ENCODE results near the gene LRP6. TPM values are rescaled to one million over a fixed set of nuclear protein-coding genes. Genes with fewer than 3 reads are reported as not detected.

Gene LRP6
- polyA plus RNA-seq, 4 donors = 2.2 to 23.6 (median 4.1) TPM

DNA sequence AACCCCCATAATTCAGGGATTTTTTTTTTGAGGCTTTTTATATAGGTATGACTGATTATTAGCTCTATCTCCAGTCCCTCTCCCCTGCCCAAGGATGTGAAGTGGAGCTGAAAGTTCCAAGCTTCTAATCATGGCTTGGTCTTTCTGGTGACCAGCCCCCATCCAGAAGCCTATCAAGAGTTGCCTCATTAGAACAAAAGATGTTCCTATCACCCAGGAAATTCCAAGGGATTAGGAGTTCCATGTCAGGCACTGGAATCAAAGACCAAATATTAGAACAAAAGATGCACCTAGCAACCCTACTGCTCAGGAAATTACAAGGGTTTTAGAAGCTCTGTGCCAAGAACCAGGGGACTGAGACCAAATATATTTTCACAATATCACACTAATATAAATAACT lies 29.9 kb downstream of the LRP6 start:
- Histone ChIP-seq H3K27ac (ENCODE audit: low read depth in 1 of 3, low read length in 2 of 3) (no peak overlapping the region), H3K4me3 (ENCODE audit: low read depth in 1 of 3, low read length in 3 of 3) (no peak overlapping the region)
- FAIRE-seq = no peak

DNA sequence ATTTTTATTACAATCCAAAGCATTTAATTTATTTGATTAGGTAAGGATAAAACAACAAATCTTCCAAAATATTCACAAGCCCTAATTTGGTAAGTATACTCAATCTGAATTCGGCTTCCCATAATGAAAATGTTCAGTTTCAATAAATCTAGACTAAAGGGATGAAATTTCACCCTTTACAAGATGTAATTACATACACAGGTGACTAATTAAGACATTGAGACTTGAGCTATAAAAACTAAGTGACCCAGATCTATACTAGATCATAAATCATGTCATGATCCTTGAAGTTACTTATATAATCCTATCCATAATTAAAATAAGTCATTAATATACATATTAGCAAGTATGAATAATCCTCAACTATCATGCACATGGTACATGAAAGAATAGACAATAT lies 36.6 kb downstream of the LRP6 start:
- Histone ChIP-seq H3K27me3 (ENCODE audit: control insufficient read depth in 3 of 3, insufficient read depth in 3 of 3, low read length in 3 of 3) (no peaks in the 10 kb centered on the region), H3K4me1 (ENCODE audit: control insufficient read depth in 3 of 3, insufficient read depth in 2 of 3, low read depth in 1 of 3, low read length in 2 of 3) (no peaks in the 10 kb centered on the region), H3K4me3 (ENCODE audit: low read depth in 1 of 3, low read length in 3 of 3) (no peak overlapping the region), H3K27ac (ENCODE audit: low read depth in 1 of 3, low read length in 2 of 3) (no peak overlapping the region), H3K36me3 (ENCODE audit: control insufficient read depth in 3 of 3, insufficient read depth in 2 of 3, low read depth in 1 of 3, low read length in 3 of 3) (no peaks in the 10 kb centered on the region), H3K9me3 (ENCODE audit: control insufficient read depth in 2 of 2, insufficient read depth in 1 of 2, low read depth in 1 of 2, low read length in 1 of 2) (peaks cover 0 to 12% of the 10 kb centered on the region in 2 donors)
- FAIRE-seq (no peak), DNase-seq (peak in 1 of 2 donors; percentile 14)
- 49 to 63% (median 57%) methylated on average over 1 of the region's 1 CpG for WGBS, 3 donors

More for the DNA sequence above, 29.9 kb downstream of the LRP6 start:
- Histone ChIP-seq H3K4me1 (ENCODE audit: control insufficient read depth in 3 of 3, insufficient read depth in 2 of 3, low read depth in 1 of 3, low read length in 2 of 3) (no peaks in the 10 kb centered on the region), H3K27me3 (ENCODE audit: control insufficient read depth in 3 of 3, insufficient read depth in 3 of 3, low read length in 3 of 3) (no peaks in the 10 kb centered on the region), H3K36me3 (ENCODE audit: control insufficient read depth in 3 of 3, insufficient read depth in 2 of 3, low read depth in 1 of 3, low read length in 3 of 3) (peaks cover 0 to 6% (median 0%) of the 10 kb centered on the region in 3 donors), H3K9me3 (ENCODE audit: control insufficient read depth in 2 of 2, insufficient read depth in 1 of 2, low read depth in 1 of 2, low read length in 1 of 2) (peaks cover 0 to 10% of the 10 kb centered on the region in 2 donors)
- DNase-seq = no peak

DNA sequence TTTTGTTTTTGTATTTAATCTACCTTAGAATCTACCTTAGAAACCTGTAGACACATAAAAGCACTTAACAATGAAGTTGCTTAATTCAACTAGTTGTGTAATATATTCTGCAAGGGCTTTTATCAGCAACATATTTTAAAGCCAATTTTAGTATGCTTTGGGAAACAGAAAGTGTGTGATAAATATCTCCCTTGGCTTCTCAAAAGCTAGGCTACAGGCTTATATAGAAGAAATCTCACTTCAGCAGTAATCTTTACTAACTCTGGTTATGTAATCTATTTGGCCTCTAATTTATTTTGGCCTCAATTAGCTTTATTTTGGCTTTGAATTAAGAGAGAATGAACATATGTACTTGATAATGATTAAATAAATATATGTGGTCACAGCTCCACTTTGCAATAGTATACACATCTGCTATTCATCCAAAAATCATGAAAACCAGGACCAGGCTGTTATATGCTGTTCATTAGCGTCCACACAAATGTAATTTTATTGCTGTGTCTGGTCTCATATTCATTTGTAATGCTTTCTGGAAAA lies 37.2 kb downstream of the LRP6 start:
- 69 to 79% (median 71%) methylated on average over 1 of the region's 1 CpG for WGBS, 3 donors

DNA sequence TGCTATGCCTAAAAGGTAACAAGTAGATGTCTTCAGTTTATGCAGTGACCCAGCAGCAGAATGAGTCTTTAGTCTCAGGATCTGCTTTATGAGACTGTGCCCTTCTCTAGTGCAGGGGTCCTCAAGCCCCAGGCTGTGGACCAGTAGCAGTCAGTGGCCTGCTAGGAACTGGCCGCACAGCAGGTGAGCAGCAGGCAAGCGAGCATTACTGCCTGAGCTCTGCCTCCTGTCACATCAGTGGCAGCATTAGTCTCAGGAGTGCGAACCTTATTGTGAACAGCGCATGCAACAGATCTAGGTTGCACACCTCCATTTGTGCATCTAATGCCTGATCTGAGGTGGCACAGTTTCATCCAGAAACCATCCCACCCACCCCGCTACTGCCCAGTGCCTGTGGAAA lies 38.4 kb downstream of the LRP6 start:
- no peak for DNase-seq
- no peak for FAIRE-seq
- H3K9me3 ChIP-seq (ENCODE audit: control insufficient read depth in 2 of 2, insufficient read depth in 1 of 2, low read depth in 1 of 2, low read length in 1 of 2) = peaks cover 0 to 13% of the 10 kb centered on the region in 2 donors
- H3K4me1 ChIP-seq (ENCODE audit: control insufficient read depth in 3 of 3, insufficient read depth in 2 of 3, low read depth in 1 of 3, low read length in 2 of 3) = no peaks in the 10 kb centered on the region
- no peak overlapping the region for H3K4me3 ChIP-seq (ENCODE audit: low read depth in 1 of 3, low read length in 3 of 3)
- H3K27me3 ChIP-seq (ENCODE audit: control insufficient read depth in 3 of 3, insufficient read depth in 3 of 3, low read length in 3 of 3) = no peaks in the 10 kb centered on the region
- H3K27ac ChIP-seq (ENCODE audit: low read depth in 1 of 3, low read length in 2 of 3) = no peak overlapping the region
- H3K36me3 ChIP-seq (ENCODE audit: control insufficient read depth in 3 of 3, insufficient read depth in 2 of 3, low read depth in 1 of 3, low read length in 3 of 3) = no peaks in the 10 kb centered on the region
- 96 to 99% (median 97%) methylated on average over 5 of the region's 5 CpGs for WGBS, 3 donors

More for the DNA sequence above, 37.2 kb downstream of the LRP6 start:
- FAIRE-seq = no peak
- Histone ChIP-seq H3K9me3 (ENCODE audit: control insufficient read depth in 2 of 2, insufficient read depth in 1 of 2, low read depth in 1 of 2, low read length in 1 of 2) (peaks cover 0 to 13% of the 10 kb centered on the region in 2 donors), H3K27me3 (ENCODE audit: control insufficient read depth in 3 of 3, insufficient read depth in 3 of 3, low read length in 3 of 3) (no peaks in the 10 kb centered on the region), H3K27ac (ENCODE audit: low read depth in 1 of 3, low read length in 2 of 3) (no peak overlapping the region), H3K4me3 (ENCODE audit: low read depth in 1 of 3, low read length in 3 of 3) (no peak overlapping the region), H3K4me1 (ENCODE audit: control insufficient read depth in 3 of 3, insufficient read depth in 2 of 3, low read depth in 1 of 3, low read length in 2 of 3) (no peaks in the 10 kb centered on the region), H3K36me3 (ENCODE audit: control insufficient read depth in 3 of 3, insufficient read depth in 2 of 3, low read depth in 1 of 3, low read length in 3 of 3) (no peaks in the 10 kb centered on the region)
- no peak for DNase-seq

DNA sequence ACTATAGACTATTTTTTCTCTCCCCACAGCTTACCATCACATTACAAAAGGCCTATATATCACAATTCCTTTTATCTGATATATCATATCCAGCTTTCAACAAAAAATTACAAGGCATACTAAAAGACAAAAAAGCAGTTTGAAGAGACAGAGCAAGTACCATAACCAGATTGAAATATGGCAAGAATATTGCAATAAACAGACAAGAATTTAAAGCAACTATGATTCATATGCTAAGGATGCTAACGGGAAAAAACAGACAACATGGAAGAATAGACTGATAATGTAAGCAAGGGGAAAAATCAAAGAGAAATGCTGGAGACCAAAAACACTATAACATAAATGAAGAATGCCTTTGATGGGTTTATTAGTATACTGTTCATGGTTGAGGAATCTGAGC lies 40.7 kb downstream of the LRP6 start:
- no peaks in the 10 kb centered on the region for H3K36me3 ChIP-seq (ENCODE audit: control insufficient read depth in 3 of 3, insufficient read depth in 2 of 3, low read depth in 1 of 3, low read length in 3 of 3)
- no peak overlapping the region for H3K4me3 ChIP-seq (ENCODE audit: low read depth in 1 of 3, low read length in 3 of 3)
- H3K27me3 ChIP-seq (ENCODE audit: control insufficient read depth in 3 of 3, insufficient read depth in 3 of 3, low read length in 3 of 3) = no peaks in the 10 kb centered on the region
- peaks cover 0 to 4% (median 3%) of the 10 kb centered on the region in 3 donors for H3K4me1 ChIP-seq (ENCODE audit: control insufficient read depth in 3 of 3, insufficient read depth in 2 of 3, low read depth in 1 of 3, low read length in 2 of 3)
- FAIRE-seq (no peak), DNase-seq (no peak)
- no peak overlapping the region for H3K27ac ChIP-seq (ENCODE audit: low read depth in 1 of 3, low read length in 2 of 3)
- WGBS, 3 donors = 91 to 98% (median 92%) methylated on average over 1 of the region's 1 CpG
- peaks cover 0 to 13% of the 10 kb centered on the region in 2 donors for H3K9me3 ChIP-seq (ENCODE audit: control insufficient read depth in 2 of 2, insufficient read depth in 1 of 2, low read depth in 1 of 2, low read length in 1 of 2)

DNA sequence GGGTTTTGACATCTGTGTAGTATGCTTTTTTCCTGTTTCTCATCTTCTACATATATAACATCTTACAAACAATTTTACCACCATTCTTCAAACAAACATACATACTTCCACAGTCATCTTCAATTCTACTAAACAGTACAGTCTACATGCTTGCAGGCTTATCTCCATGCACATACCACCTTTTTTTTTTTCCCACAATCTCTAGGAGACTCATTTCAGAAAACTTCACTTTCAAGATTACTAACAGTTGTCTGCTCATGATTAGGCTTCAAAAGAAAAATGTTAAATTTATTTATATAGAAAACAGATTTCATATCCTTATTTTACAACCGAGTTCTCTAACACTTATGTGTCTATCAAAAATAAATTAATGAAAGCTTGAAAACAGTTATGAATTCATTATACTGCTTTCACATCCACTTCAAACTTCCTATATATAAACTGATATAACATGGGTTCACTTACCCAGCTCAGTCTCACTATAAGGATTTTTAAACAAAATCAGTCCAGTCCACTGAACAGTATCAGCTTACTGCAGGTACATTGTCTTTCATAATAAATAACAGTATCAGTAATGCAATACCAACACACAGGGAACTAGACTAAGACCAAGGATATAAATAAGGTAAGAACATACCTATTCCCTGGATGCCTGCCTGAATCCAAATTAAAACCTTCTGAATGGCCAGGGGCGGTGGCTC lies 42.5 kb downstream of the LRP6 start:
- Histone ChIP-seq H3K36me3 (ENCODE audit: control insufficient read depth in 3 of 3, insufficient read depth in 2 of 3, low read depth in 1 of 3, low read length in 3 of 3) (no peaks in the 10 kb centered on the region), H3K4me1 (ENCODE audit: control insufficient read depth in 3 of 3, insufficient read depth in 2 of 3, low read depth in 1 of 3, low read length in 2 of 3) (peaks cover 0 to 4% (median 3%) of the 10 kb centered on the region in 3 donors), H3K9me3 (ENCODE audit: control insufficient read depth in 2 of 2, insufficient read depth in 1 of 2, low read depth in 1 of 2, low read length in 1 of 2) (peaks cover 0 to 13% of the 10 kb centered on the region in 2 donors), H3K4me3 (ENCODE audit: low read depth in 1 of 3, low read length in 3 of 3) (no peak overlapping the region), H3K27me3 (ENCODE audit: control insufficient read depth in 3 of 3, insufficient read depth in 3 of 3, low read length in 3 of 3) (no peaks in the 10 kb centered on the region), H3K27ac (ENCODE audit: low read depth in 1 of 3, low read length in 2 of 3) (no peak overlapping the region)
- FAIRE-seq (no peak), DNase-seq (no peak)
- WGBS, 3 donors = 73 to 82% (median 77%) methylated on average over 2 of the region's 2 CpGs

DNA sequence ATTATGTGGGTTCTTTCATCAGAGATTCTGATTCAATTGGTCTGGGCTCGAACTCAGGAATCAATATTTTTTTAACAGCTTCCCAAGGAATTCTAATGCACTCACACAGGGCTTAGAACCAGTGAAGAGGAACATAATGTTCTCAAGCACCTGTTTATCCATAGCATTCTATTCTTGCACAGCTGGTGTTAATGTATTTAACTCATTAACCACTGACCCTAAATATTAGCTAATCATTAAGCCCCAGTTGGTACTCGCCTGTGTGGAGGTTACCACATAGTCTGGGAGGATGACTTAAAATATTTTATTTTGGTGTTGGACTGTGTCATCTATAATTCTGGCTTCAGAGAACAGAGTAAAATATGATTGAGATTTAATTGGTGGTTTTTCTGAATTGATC lies 45.3 kb downstream of the LRP6 start:
- DNase-seq (peak; percentile 20 to 58), FAIRE-seq (no peak)
- Histone ChIP-seq H3K36me3 (ENCODE audit: control insufficient read depth in 3 of 3, insufficient read depth in 2 of 3, low read depth in 1 of 3, low read length in 3 of 3) (no peaks in the 10 kb centered on the region), H3K4me3 (ENCODE audit: low read depth in 1 of 3, low read length in 3 of 3) (no peak overlapping the region), H3K27me3 (ENCODE audit: control insufficient read depth in 3 of 3, insufficient read depth in 3 of 3, low read length in 3 of 3) (no peaks in the 10 kb centered on the region), H3K9me3 (ENCODE audit: control insufficient read depth in 2 of 2, insufficient read depth in 1 of 2, low read depth in 1 of 2, low read length in 1 of 2) (peaks cover 0 to 12% of the 10 kb centered on the region in 2 donors), H3K4me1 (ENCODE audit: control insufficient read depth in 3 of 3, insufficient read depth in 2 of 3, low read depth in 1 of 3, low read length in 2 of 3) (peaks cover 0 to 4% (median 3%) of the 10 kb centered on the region in 3 donors), H3K27ac (ENCODE audit: low read depth in 1 of 3, low read length in 2 of 3) (no peak overlapping the region)
- 18 to 55% (median 22%) methylated on average over 2 of the region's 2 CpGs for WGBS, 3 donors

DNA sequence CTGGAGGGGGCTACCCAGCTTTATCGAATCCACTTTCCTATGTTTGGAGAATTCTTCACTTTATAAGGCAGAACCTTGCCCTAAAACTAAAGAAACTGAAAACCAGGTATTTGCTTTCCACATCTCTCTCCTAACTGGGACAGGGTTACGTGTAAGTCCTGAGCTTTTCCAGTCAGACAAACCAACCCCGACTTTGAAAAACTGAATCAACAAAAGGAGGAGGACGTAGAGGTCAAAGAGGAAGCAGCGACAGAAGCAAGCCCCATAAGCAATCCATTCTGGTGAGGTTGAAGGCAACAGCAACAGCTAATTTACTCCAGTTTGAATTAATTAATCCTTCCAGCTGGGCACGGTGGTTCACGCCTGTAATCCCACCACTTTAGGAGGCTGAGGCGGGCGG lies 47.2 kb downstream of the LRP6 start:
- Histone ChIP-seq H3K27ac (ENCODE audit: low read depth in 1 of 3, low read length in 2 of 3) (no peak overlapping the region), H3K9me3 (ENCODE audit: control insufficient read depth in 2 of 2, insufficient read depth in 1 of 2, low read depth in 1 of 2, low read length in 1 of 2) (peaks cover 0 to 2% of the 10 kb centered on the region in 2 donors), H3K4me1 (ENCODE audit: control insufficient read depth in 3 of 3, insufficient read depth in 2 of 3, low read depth in 1 of 3, low read length in 2 of 3) (peaks cover 0 to 7% (median 3%) of the 10 kb centered on the region in 3 donors), H3K36me3 (ENCODE audit: control insufficient read depth in 3 of 3, insufficient read depth in 2 of 3, low read depth in 1 of 3, low read length in 3 of 3) (no peaks in the 10 kb centered on the region), H3K4me3 (ENCODE audit: low read depth in 1 of 3, low read length in 3 of 3) (no peak overlapping the region), H3K27me3 (ENCODE audit: control insufficient read depth in 3 of 3, insufficient read depth in 3 of 3, low read length in 3 of 3) (no peaks in the 10 kb centered on the region)
- FAIRE-seq (no peak), DNase-seq (no peak)
- 87 to 93% (median 88%) methylated on average over 9 of the region's 9 CpGs for WGBS, 3 donors

DNA sequence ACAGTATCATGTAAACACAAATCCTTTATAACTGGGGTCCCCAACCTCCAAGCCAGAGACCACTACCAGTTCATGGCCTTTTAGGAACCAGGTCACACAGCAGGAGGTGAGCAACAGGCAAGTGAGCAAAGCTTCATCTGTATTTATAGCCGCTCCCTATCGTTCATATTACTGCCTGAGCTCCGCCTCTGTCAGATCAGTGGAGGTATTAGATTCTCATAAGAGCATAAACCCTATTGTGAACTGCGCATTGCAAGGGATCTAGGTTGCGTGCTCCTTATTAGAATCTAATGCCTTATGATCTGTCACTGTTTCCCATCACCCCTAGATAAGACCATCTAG lies 49.9 kb downstream of the LRP6 start:
- 73 to 86% (median 81%) methylated on average over 5 of the region's 5 CpGs for WGBS, 3 donors
- Histone ChIP-seq H3K4me3 (ENCODE audit: low read depth in 1 of 3, low read length in 3 of 3) (no peak overlapping the region), H3K27ac (ENCODE audit: low read depth in 1 of 3, low read length in 2 of 3) (no peak overlapping the region), H3K36me3 (ENCODE audit: control insufficient read depth in 3 of 3, insufficient read depth in 2 of 3, low read depth in 1 of 3, low read length in 3 of 3) (no peaks in the 10 kb centered on the region), H3K4me1 (ENCODE audit: control insufficient read depth in 3 of 3, insufficient read depth in 2 of 3, low read depth in 1 of 3, low read length in 2 of 3) (peaks cover 0 to 7% (median 3%) of the 10 kb centered on the region in 3 donors), H3K27me3 (ENCODE audit: control insufficient read depth in 3 of 3, insufficient read depth in 3 of 3, low read length in 3 of 3) (no peaks in the 10 kb centered on the region), H3K9me3 (ENCODE audit: control insufficient read depth in 2 of 2, insufficient read depth in 1 of 2, low read depth in 1 of 2, low read length in 1 of 2) (peaks cover 0 to 2% of the 10 kb centered on the region in 2 donors)
- DNase-seq (no peak), FAIRE-seq (no peak)
